Measurements from ENCODE around the gene RDH5.

Gene RDH5

GRCh38 chr12:55696141-55696540 is 24.1 kb upstream of the RDH5 start:
- DNase-seq (ENCODE audit: low read depth): no peak

- no peak for DNase-seq (ENCODE audit: low read depth)
Measured at GRCh38 chr12:55696796-55697462, 23.3 kb upstream of the RDH5 start.

GRCh38 chr12:55697686-55698085 is 22.5 kb upstream of the RDH5 start:
- no peak for DNase-seq (ENCODE audit: low read depth)

- no peak for DNase-seq (ENCODE audit: low read depth)
Measured at GRCh38 chr12:55698241-55698955, 21.8 kb upstream of the RDH5 start.

GRCh38 chr12:55698965-55699364 is 21.2 kb upstream of the RDH5 start:
- no peak for DNase-seq (ENCODE audit: low read depth)

- no peak for DNase-seq (ENCODE audit: low read depth)
Measured at GRCh38 chr12:55699471-55700055, 20.6 kb upstream of the RDH5 start.

GRCh38 chr12:55700255-55701018 is 19.8 kb upstream of the RDH5 start:
- DNase-seq (ENCODE audit: low read depth): no peak

GRCh38 chr12:55702861-55703260 is 17.3 kb upstream of the RDH5 start:
- no peak for DNase-seq (ENCODE audit: low read depth)

GRCh38 chr12:55703288-55703687 is 16.9 kb upstream of the RDH5 start:
- no peak for DNase-seq (ENCODE audit: low read depth)

GRCh38 chr12:55703901-55704761 is 16.1 kb upstream of the RDH5 start:
- DNase-seq (ENCODE audit: low read depth): no peak

GRCh38 chr12:55704824-55705718 is 15.1 kb upstream of the RDH5 start:
- no peak for DNase-seq (ENCODE audit: low read depth)

GRCh38 chr12:55705782-55706402 is 14.3 kb upstream of the RDH5 start:
- no peak for DNase-seq (ENCODE audit: low read depth)

- no peak for DNase-seq (ENCODE audit: low read depth)
Measured at GRCh38 chr12:55706568-55707218, 13.5 kb upstream of the RDH5 start.

- no peak for DNase-seq (ENCODE audit: low read depth)
Measured at GRCh38 chr12:55707219-55707671, 12.9 kb upstream of the RDH5 start.

GRCh38 chr12:55707841-55708694 is 12.1 kb upstream of the RDH5 start, which contains the start of gene ITGA7:
ITGA7 (minus strand) TSS chr12:55707904; CDS start chr12:55707682, 222 bp downstream.
- DNase-seq (ENCODE audit: low read depth): no peak

- no peak for DNase-seq (ENCODE audit: low read depth)
Measured at GRCh38 chr12:55708695-55709233, 11.4 kb upstream of the RDH5 start.

GRCh38 chr12:55711786-55712553 is 8.2 kb upstream of the RDH5 start:
- DNase-seq (ENCODE audit: low read depth): no peak
